Measurements from ENCODE around the gene USP43.

DNA sequence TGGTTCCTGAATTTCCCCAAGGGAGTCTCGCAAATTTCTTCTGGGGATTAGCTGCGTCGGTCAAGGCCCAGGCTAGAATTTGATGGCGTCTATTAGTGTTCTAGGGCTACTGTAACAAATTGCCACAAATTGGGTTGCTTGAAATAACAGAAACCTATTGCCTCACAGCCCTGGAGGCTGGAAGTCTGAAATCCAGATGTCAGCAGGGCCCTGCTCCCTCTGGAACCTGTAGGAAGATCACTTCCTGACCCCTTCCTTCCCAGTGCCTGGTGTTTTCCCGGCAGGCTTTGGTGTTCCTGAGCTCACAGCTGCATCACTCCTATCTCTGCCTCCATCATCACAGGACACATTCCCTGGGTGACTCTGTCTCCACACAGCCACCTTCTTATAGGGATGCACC, 121.7 kb downstream of the USP43 start:
- TF ChIP-seq POLR2A (IDR thresholded peaks at IDR 0.05; ENCODE audit: low read length) (no peak), GATA1 (IDR thresholded peaks at IDR 0.05; ENCODE audit: low read depth, low read length) (no peak)

Data from erythroblast (primary cell).